Lower leg skin (tissue), 3 donors: Measurements from ENCODE around the gene GRIK4.

ENCODE experiments used
- POLR2A ChIP-seq, 2 donors: fragments of 450-650 bp; IDR thresholded peaks; one replicate each; pipeline ENCODE4 v1.6.1; 2016 to 2017; ENCODE audit warnings: antibody characterized with exemption in 2 of 2, mild to moderate bottlenecking in 1 of 2, moderate library complexity in 1 of 2
- TF ChIP-seq, protein P1 (sequence below), 3 donors: fragments of 450-650 bp; IDR thresholded peaks; one replicate each; pipeline ENCODE4 v1.5.1; 2016; ENCODE audit warnings: antibody characterized with exemption in 3 of 3, mild to moderate bottlenecking in 3 of 3, moderate library complexity in 2 of 3

DNA sequence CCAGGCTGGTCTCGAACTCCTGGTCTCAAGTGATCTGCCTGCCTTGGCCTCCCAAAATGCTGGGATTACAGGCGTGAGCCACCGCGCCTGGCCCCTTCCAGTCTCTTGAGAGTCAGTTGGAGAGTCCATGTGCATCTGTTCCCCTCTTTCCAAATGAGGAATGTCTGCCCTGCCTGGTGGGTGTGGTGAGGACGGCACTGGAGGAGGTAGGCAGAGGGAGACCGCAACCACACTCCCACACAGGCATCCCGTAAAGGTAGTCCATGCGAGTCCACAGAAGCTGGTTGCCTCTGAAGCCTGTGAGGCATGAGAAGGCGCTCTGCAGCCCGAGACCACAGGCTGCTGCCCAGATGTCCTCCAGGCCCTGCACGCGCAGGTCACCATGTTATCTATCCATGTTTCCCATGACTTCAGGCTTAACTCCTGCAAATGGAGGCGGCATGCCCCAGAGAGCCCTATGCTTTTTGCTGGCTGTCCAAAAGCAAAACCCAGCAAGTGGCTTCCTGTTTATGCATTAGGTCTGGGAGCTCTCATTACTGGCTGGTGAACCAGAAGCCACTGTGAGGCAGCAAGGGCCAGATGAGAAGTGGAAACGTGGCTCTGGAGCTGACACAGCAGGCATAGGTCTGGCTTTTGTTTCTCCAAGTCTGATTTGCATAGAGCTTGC lies 43.4 kb downstream of the GRIK4 start:
- TF ChIP-seq, protein P1, sequence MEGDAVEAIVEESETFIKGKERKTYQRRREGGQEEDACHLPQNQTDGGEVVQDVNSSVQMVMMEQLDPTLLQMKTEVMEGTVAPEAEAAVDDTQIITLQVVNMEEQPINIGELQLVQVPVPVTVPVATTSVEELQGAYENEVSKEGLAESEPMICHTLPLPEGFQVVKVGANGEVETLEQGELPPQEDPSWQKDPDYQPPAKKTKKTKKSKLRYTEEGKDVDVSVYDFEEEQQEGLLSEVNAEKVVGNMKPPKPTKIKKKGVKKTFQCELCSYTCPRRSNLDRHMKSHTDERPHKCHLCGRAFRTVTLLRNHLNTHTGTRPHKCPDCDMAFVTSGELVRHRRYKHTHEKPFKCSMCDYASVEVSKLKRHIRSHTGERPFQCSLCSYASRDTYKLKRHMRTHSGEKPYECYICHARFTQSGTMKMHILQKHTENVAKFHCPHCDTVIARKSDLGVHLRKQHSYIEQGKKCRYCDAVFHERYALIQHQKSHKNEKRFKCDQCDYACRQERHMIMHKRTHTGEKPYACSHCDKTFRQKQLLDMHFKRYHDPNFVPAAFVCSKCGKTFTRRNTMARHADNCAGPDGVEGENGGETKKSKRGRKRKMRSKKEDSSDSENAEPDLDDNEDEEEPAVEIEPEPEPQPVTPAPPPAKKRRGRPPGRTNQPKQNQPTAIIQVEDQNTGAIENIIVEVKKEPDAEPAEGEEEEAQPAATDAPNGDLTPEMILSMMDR (IDR thresholded peaks at IDR 0.05): no peak
- no peak for TF ChIP-seq POLR2A (IDR thresholded peaks at IDR 0.05)
